A549 (cell line): Measurements from ENCODE around the gene IL18RAP.

Source experiments
- BHLHE40 ChIP-seq: IDR thresholded peaks from 2 replicates; pipeline ENCODE4 v1.6.1; 2012; ENCODE audit warnings: low read depth, low read length, inconsistent platforms
- CTCF ChIP-seq: fragments of >200 bp; sonication (Bioruptor Twin); formaldehyde crosslinking; IDR thresholded peaks from 3 replicates; pipeline ENCODE4 v1.5.1; 2016
- E2F6 ChIP-seq: IDR thresholded peaks from 2 replicates; pipeline ENCODE4 v1.6.1; 2012; ENCODE audit warnings: low read depth, borderline replicate concordance
- ESRRA ChIP-seq: fragments of 150-350 bp; IDR thresholded peaks from 2 replicates; pipeline ENCODE4 v1.6.1; 2014; ENCODE audit warnings: mild to moderate bottlenecking, low read length, borderline replicate concordance
- HOXB5 ChIP-seq: fragments of 250-450 bp; sonication (Bioruptor Pico); IDR thresholded peaks from 2 replicates; pipeline ENCODE4 v1.5.0; 2020; ENCODE audit warnings: mild to moderate bottlenecking, moderate library complexity
- MAX ChIP-seq: IDR thresholded peaks from 2 replicates; pipeline ENCODE4 v1.6.1; 2012
- PBX3 ChIP-seq: IDR thresholded peaks from 2 replicates; pipeline ENCODE4 v1.6.1; 2012
- POLR2A ChIP-seq: IDR thresholded peaks from 2 replicates; pipeline ENCODE4 v1.6.1; 2012; ENCODE audit warnings: mild to moderate bottlenecking, low read length
- RCOR1 ChIP-seq: fragments of 150-350 bp; IDR thresholded peaks from 2 replicates; pipeline ENCODE4 v1.6.1; 2014; ENCODE audit warnings: antibody characterized with exemption, low read length, low read depth
- RFX5 ChIP-seq: fragments of 450-650 bp; IDR thresholded peaks from 2 replicates; pipeline ENCODE4 v1.7.1; 2014; ENCODE audit warnings: antibody characterized with exemption, mild to moderate bottlenecking, moderate library complexity

- TF ChIP-seq ESRRA (no peak), HOXB5 (no peak), POLR2A (no peak), CTCF (no peak), BHLHE40 (no peak), E2F6 (no peak), MAX (no peak), PBX3 (no peak), RCOR1 (no peak), RFX5 (no peak)
These were observed 76.6 kb downstream of the IL18RAP start for GRCh38 chr2:102499558-102499957.
